Left ventricle myocardium superior (tissue), 1 donor: ENCODE results near the gene CTRB1. TPM values are rescaled to one million over a fixed set of nuclear protein-coding genes. Genes with fewer than 3 reads are reported as not detected.

Experiments used
- ATAC-seq: fragments of 200-7000 bp; cut with Tn5 transposase; one replicate; pipeline ENCODE4 v1.9.1; 2020; ENCODE audit warnings: mild to moderate bottlenecking, moderate library complexity
- DNase-seq: peaks from one replicate; pipeline ENCODE4 v3.0.0-alpha.2; 2020
- intact Hi-C: fragments of 100-400 bp; cut with micrococcal nuclease; formaldehyde crosslinking; loops from one replicate; pipeline ENCODE4 v1.11.0; 2022
- long read RNA-seq: library from polyadenylated mRNA; unstranded; transcript quantifications from one replicate; pipeline ENCODE4 v2.0.0, GENCODE V29; 2021
- total RNA-seq: library from RNA; stranded (reverse); fragmentation: NEBNext Ultra II Directional; extraction: Animal tissue kit (Norgen Biotek cat#: 25700); gene quantifications from one replicate; pipeline ENCODE4 v1.2.1, GENCODE V29; 2021
- donor health status: DM: no; HTN: yes; CAD: no; lungs with severe emphysema.

The CTRB1 gene
- not detected for total RNA-seq
- long read RNA-seq, result 0 reads

- intact Hi-C loops, result no loop called here
- DNase-seq, result no peak
- peak; percentile 17 for ATAC-seq
These were observed at the start of gene CTRB1 for GRCh38 chr16:75218256-75219076. Gene CTRB1, plus strand, starts transcription at chr16:75218988. Its CDS starts 20 bp downstream, at chr16:75219008.

- ATAC-seq, result no peak
- intact Hi-C loops, result no loop called here
These were observed 48.8 kb upstream of the CTRB1 start for GRCh38 chr16:75169899-75170405.

GRCh38 chr16:75172578-75172977 is 46.2 kb upstream of the CTRB1 start:
- DNase-seq, result no peak
- intact Hi-C loops, result no loop called here
- ATAC-seq, result no peak

More at GRCh38 chr16:75169899-75170405, 48.8 kb upstream of the CTRB1 start:
- DNase-seq, result no peak

GRCh38 chr16:75175074-75175473 is 43.7 kb upstream of the CTRB1 start:
- intact Hi-C loops, result no loop called here
- ATAC-seq (no peak), DNase-seq (no peak)

GRCh38 chr16:75176926-75177325 is 41.9 kb upstream of the CTRB1 start:
- DNase-seq (no peak), ATAC-seq (no peak)
- intact Hi-C loops, result no loop called here

GRCh38 chr16:75179208-75179607 is 39.6 kb upstream of the CTRB1 start:
- no peak for DNase-seq
- ATAC-seq, result no peak
- intact Hi-C loops, result no loop called here

- intact Hi-C loops, result no loop called here
- no peak for ATAC-seq
- DNase-seq, result no peak
These were observed 37.2 kb upstream of the CTRB1 start for GRCh38 chr16:75181630-75182029.

- ATAC-seq, result no peak
- DNase-seq, result no peak
These were observed 29.8 kb upstream of the CTRB1 start for GRCh38 chr16:75188832-75189477.

GRCh38 chr16:75189638-75190245 is 29.0 kb upstream of the CTRB1 start:
- no peak for ATAC-seq
- DNase-seq, result no peak
- intact Hi-C loops, result no loop called here

More at GRCh38 chr16:75188832-75189477, 29.8 kb upstream of the CTRB1 start:
- intact Hi-C loops, result no loop called here

GRCh38 chr16:75192606-75193264 is 26.1 kb upstream of the CTRB1 start:
- ATAC-seq (no peak), DNase-seq (no peak)
- intact Hi-C loops, result no loop called here

- DNase-seq, result no peak
- intact Hi-C loops, result no loop called here
- ATAC-seq, result no peak
These were observed 25.5 kb upstream of the CTRB1 start for GRCh38 chr16:75193265-75193650.

GRCh38 chr16:75193730-75194444 is 24.9 kb upstream of the CTRB1 start:
- no peak for DNase-seq
- no peak for ATAC-seq
- intact Hi-C loops, result no loop called here

GRCh38 chr16:75195811-75196790 is 22.7 kb upstream of the CTRB1 start:
- ATAC-seq (no peak), DNase-seq (no peak)
- intact Hi-C loops, result no loop called here

GRCh38 chr16:75196836-75197235 is 22.0 kb upstream of the CTRB1 start:
- intact Hi-C loops, result no loop called here
- DNase-seq (no peak), ATAC-seq (no peak)

GRCh38 chr16:75197522-75198134 is 21.2 kb upstream of the CTRB1 start:
- intact Hi-C loops, result no loop called here
- ATAC-seq (no peak), DNase-seq (no peak)

GRCh38 chr16:75198135-75198600 is 20.6 kb upstream of the CTRB1 start:
- intact Hi-C loops, result no loop called here
- ATAC-seq (peak; percentile 13), DNase-seq (no peak)

- ATAC-seq, result no peak
- DNase-seq, result no peak
- intact Hi-C loops, result no loop called here
These were observed 16.7 kb upstream of the CTRB1 start for GRCh38 chr16:75202069-75202590.
